Fibroblast of gingiva (primary cell): Measurements from ENCODE around the gene KRT7.
"Not testable (repeated sequence)": the region's sequence is repeated elsewhere in the genome, so short reads cannot be mapped to it uniquely, and the experiment has no call there.

Experiments
- DNase-seq: peaks from one replicate; pipeline ENCODE4 v3.0.0-alpha.2; 2011; ENCODE audit warnings: low read depth

The KRT7 gene

DNA sequence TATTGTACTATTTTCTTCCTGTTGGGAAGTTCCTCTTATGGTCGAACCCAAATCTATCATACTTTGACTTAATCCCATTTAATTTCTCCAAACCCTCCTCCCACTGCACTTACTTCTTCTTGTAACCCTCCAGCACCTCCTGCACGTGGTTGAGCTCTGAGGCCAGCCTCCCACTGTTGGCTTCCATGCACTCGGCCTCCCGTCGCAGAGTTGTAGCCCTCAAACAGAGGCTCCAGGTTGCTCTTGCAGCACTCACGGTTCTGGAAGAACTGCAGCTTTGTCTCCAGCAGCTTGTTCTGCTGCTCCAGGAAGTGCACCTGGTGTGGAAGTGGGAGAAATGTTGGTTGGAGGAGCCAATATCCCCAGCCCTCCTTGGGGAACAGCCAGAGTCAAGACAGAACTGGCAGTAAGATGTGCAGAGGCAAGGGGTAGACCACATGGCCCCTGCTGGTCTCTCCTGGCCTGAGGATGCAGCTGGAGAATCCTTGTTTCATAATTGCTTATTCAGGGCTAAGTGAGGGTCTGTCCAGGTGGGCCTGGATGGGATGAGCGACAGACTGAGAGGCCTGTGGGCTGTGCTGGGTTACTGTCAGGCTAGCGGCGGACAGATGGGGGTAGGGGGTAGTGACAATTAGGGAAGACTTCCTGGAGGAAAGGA lies 23.0 kb downstream of the KRT7 start:
- DNase-seq = no peak

- DNase-seq = no peak
Measured at GRCh38 chr12:52256584-52256935, 23.5 kb downstream of the KRT7 start.

DNA sequence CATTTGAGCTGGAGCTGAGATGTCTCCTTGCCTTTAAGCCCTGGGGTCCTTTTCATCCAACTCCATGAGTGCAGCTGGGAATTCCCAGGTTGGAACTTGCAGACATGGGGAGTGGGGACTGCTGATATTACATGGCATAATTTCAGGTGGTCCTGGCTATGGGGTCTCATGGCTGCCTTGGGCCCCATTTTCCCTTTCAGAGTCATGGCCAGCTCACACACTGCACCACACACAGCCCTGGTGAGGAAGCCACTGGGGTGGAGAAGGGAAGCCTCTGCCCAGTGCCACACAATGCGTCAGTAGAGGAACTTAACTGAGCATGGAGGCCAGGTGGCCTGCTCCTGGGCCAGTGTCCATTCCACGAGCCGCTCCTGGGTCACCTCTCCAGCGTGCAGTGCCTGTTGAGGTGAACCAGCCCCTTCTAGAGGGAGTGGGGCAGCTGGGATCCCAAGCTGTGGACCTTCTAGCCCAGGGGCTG lies 24.1 kb downstream of the KRT7 start:
- DNase-seq = no peak

DNA sequence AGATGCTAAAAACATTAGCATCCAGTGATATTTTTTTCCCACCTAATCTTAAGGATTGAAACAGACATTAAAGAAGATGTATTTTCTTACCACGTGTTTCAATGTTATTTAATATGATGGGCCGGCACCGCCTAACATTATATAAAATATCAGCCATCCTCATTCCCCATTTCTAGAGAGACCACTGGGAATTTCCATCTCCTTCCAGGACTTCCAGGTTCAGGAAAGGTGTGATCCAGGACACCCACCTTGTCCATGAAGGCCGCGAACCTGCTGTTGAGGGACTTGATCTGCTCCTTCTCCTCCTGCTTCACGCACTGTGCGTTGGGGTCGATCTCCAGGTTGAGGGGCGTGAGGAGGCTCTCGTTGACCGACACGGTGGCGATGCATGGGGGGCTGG lies 24.9 kb downstream of the KRT7 start:
- not testable (repeated sequence) for DNase-seq

DNA sequence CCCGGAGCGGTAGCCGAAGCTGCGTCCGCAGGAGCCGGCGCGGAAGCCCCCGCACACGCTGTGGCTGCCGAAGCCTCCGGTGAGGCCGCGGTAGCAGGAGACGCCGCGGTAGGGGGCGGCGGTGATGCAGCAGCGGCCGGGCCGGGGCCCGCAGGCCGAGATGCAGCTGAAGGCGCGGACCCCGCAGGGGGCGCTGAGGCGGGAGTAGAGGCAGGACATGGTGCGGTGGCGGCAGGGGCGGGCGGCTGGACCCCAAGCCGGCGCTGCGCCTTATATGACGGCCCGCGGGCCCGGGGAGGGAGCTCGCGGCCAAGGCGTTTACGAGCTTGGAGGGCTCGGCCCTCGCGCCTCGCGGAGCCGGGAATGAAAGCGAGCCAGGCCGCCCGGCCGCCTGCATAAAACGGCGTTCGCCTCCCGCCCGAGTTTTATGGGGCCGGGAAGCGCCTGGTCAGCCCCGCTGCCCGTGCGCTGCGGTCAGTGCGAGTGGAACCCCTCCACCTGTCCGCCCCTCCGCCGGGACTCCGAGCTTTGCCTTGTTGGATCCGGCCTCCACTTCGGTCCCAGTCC lies 25.4 kb downstream of the KRT7 start:
- peak; percentile 25 for DNase-seq

DNA sequence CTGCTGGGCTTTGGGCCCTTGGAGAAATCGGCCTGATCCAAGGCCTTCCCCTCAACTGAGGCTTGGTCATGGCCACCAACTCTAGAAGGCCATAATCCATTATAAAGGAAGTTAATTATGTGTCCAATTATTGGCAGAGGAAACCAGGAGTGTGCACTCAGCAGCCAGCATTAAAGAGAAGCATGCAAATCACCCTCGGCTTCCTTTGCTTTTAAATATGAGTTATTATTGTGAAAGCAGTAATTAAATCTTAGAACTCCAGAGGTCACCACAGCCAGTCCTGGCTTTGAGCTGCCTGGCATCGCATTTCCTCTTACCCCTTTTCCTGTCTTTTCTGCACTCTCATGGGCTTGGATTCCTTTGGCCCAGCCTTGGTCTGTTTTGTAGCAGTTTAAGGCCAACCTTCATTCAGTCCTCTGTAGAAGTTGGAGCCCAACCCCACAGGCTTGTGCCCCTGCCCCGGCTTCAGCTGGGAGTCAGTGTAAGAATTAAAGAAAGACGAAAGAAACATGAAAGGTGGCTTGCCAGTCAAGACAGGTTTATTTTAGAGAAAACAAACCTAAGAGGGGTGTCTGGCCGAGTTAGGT lies 26.7 kb downstream of the KRT7 start:
- peak; percentile 76 for DNase-seq

DNA sequence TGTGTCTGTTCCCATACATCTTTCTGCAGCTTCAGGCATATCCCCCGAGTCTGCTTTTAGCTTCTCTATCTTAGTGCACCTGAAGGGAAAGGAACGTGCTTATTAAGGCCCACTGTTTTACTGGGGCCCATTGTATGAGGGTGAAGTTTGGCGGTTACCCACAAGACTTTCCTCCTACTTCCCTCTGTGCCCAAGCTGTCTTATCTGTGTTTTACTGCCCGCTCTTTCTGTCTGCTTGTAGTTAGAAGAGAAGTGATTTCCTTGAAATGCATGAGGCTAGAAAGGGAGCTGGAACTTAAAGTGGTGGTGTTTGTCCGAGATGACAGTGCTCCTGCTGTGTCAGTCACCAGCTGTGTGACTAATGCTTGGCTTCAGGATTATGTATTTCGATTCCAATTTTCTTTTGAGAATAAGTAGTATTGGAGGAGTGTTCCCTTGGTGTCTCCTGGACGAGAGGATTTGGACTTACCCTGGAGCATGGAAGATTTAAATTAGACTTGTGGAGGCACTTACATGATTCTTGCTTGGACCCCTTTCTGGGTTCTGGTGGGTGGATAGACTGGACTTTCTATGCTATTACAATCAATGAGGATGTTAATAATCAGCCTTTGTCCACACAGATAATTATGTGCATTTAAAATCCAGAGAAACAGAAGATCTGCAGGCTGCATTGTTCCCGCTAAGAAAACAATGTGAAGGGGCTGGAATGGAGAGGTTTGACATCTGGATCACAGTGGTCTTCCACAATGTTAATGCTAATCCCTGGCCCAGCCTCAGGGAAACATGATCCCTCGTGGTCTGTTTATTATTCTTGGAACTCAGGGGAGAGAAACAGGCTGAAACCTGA lies 27.5 kb downstream of the KRT7 start:
- DNase-seq = peak; percentile 44

DNA sequence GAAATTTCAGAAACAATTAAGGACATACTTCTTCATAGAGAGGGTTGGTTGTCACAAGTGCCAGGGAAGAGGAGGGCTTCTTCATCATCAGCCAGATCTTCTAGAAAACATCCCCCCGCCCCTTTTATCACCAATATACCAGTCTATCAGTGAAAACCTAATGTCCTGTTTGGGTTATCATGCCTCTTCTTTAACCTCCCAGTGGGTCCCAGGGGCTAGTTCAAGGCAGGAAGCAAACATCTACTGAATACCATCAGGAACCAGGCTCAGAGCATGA lies 28.1 kb downstream of the KRT7 start:
- no peak for DNase-seq

DNA sequence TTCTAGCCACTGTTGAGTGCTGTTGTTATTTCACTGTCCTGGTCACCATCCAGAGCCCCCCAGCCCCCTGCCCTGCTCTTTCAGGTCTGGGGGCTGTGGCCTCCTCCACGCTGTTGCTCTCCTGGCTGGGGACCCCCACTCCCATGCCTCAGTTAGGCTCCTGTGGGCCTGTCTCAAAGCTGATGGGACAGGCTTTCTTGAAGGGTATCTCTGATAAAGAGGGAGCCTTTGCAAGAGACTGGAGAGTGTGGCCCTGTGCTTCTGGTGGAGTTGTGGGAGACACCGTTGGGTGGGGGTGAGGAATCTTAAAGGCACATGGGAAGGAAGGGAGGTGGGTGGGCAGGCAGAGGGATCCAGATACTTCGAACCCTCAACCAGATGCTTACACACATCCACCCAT lies 29.2 kb downstream of the KRT7 start:
- no peak for DNase-seq

- no peak for DNase-seq
Measured at GRCh38 chr12:52263761-52264434, 30.9 kb downstream of the KRT7 start.

GRCh38 chr12:52264435-52264825 lies 31.4 kb downstream of the KRT7 start:
- peak; percentile 42 for DNase-seq

GRCh38 chr12:52266514-52266913 lies 33.5 kb downstream of the KRT7 start:
- no peak for DNase-seq

DNA sequence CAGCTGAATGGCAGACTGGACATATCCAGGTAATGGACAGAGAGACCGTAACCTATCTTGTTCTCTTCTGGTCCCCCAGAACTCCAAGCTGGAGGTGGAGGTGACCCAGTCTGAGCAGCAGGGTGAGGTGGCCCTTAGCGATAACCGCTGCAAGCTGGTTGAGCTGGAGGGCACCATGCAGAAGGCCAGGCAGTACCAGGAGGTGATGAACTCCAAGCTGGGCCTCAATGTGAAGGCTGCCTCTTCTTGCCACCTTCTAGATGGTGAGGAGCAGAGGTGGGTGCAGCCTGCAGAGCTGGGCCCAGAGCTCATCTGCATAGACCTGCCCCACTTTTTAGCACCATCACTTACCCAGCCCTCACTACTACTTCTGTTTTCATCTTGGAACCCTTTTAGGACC lies 34.2 kb downstream of the KRT7 start:
- DNase-seq = no peak

DNA sequence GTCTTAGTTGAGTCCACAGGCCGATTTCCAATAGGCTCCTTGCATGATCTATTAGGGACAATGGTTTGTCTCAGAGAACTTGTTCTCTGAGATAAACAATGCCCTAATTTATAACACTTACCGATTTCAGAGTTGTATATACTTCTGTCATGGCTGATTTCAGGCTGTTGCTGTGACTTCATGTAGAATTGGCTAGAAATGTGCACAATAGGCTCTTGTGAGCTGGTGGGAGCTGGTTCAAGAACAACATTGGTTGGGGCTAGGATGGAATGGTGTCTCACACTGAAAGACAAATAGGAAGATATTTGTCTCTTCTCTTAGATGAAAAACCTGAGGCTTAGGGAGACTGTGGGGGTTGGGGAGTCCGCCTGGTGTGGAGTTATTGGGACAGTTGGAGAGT lies 34.7 kb downstream of the KRT7 start:
- DNase-seq = no peak

GRCh38 chr12:52268212-52268611 lies 35.2 kb downstream of the KRT7 start:
- DNase-seq = peak; percentile 49

GRCh38 chr12:52270541-52271070 lies 37.6 kb downstream of the KRT7 start:
- no peak for DNase-seq

DNA sequence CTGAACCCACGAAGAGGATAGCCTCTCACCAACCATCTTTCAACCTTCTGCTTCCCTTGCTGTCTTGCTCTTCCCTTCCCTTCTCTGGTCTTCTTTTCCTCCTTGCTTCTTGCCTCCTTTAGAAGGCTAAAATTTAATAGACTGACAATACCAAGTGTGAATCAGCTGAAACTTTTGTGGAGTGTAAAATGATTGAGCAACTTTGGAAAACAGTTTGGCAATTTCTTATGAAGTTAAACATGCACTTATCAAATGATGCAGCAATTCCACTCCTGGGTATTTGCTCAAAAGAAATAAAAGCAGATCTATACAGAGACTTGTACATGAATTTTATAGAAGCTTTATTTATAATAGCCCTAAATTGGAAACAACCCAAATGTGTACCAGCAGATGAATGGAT lies 38.1 kb downstream of the KRT7 start:
- peak; percentile 24 for DNase-seq

DNA sequence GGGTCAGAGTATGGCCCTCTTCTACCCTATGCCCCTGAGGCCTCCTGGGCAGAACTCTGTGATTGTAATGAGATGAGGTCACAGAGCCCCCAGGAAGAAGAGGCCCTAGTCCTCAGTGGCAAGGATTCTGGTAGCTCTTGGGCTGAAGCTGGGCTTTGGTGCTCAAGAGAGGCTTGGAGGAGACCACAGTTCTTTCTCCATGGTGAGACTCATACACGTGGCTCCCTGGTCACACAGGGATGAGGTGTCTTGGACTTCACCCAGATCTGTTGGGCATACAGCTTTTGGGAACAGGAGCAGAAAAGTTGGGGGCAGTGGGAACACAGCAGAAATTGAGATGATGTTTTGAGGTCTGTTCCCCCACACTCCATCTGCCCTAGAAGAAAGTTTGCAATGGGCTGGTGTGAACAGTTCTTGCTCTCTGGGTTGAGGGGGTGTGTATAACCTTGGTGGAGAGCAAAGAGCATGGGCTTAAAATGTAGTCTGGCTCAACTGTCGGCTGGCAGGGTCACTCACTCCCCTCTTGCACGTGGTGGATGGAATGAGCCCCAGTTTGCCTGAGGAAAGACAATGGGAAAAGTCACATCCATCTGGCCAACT lies 41.6 kb downstream of the KRT7 start, which contains the start of gene KRT86:
Gene KRT86, plus strand, starts transcription at position 125 of the 600 bp plus-strand sequence. CDS start 27,272 bp downstream, outside the sequence.
- DNase-seq = no peak

GRCh38 chr12:52275686-52276085 lies 42.6 kb downstream of the KRT7 start:
- DNase-seq = no peak

DNA sequence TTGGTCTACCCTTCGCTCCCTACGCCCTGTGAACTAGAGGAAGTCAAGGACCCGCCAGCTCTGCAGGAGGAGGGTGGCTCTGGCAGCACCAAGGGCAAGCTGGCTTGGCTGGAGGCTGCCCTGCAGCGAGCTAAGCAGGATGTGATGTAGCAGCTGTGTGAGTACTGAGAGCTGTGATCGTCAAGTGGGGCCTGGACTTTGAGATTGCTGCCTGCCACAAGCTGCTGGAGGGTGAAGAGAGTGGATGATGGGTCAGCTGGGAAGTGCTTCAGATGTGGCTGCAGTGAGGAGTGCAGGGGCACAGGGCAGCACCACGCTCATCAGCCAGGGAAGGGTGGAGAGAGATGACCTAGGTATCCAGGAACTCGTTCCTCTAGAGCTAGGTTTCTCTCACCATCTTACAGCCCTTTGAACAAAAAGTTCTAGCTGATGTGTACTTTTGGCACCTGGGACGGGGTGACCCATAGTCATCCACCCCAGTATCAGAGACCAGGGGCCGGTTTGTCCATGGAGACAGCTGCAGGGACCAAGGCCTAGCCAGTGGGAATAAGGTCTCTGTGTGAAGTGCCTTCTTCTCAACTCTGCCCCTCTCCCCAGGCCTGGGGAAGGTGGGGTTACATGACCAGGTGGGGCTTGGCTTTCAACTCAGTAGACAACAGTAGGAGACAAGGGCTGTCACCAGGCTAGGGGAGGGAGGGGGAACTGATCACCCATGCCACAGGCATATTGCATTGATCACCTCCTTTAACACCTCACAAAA lies 44.6 kb downstream of the KRT7 start:
- no peak for DNase-seq
